Activated T-cell treated with anti-CD3 and anti-CD28 coated beads, Interleukin-2, amount 50 U/mL, for 4 hours (primary cell): ENCODE data around the gene CDK17. TPM values are rescaled to one million over a fixed set of nuclear protein-coding genes. Genes with fewer than 3 reads are reported as not detected.
"Not testable (repeated sequence)": the region's sequence is repeated elsewhere in the genome, so short reads cannot be mapped to it uniquely, and the experiment has no call there.

ENCODE experiments used
- ATAC-seq, 2 donors: fragments of 200-7000 bp; cut with Tn5 transposase; one replicate each; pipeline ENCODE4 v1.10.0; 2021
- DNase-seq: peaks from one replicate; pipeline ENCODE4 v3.0.0-alpha.2; 2020
- H3K27me3 Mint-ChIP-seq: one replicate; pipeline ENCODE4 v1.8.0; 2021; ENCODE audit warnings: low read depth, mixed read lengths
- H3K36me3 Mint-ChIP-seq: one replicate; pipeline ENCODE4 v1.8.0; 2022; ENCODE audit warnings: mixed read lengths; ENCODE audit not compliant: insufficient read depth
- H3K4me1 Mint-ChIP-seq: one replicate; pipeline ENCODE4 v1.8.0; 2021; ENCODE audit warnings: low read depth, mixed read lengths
- H3K4me3 Mint-ChIP-seq: one replicate; pipeline ENCODE4 v1.8.0; 2021; ENCODE audit warnings: mild to moderate bottlenecking, moderate library complexity, mixed read lengths
- H3K9me3 Mint-ChIP-seq: one replicate; pipeline ENCODE4 v1.8.0; 2021; ENCODE audit warnings: mixed read lengths
- total RNA-seq, 3 donors: library from RNA; stranded (reverse); gene quantifications; one replicate each; pipeline ENCODE4 v1.2.1, GENCODE V29; 2021

CDK17 gene
- total RNA-seq, 3 donors from 2014 or later, result 29.9 to 37.4 (median 35.8) TPM

GRCh38 chr12:96407429-96408097 is 7.3 kb upstream of the CDK17 start:
- ATAC-seq, H3K4me1 Mint-ChIP-seq, H3K27me3 Mint-ChIP-seq: not testable (repeated sequence)

GRCh38 chr12:96404696-96405095 is 4.5 kb upstream of the CDK17 start:
- Mint-ChIP-seq H3K36me3 (no peaks in the 10 kb centered on the region), H3K9me3 (no peaks in the 10 kb centered on the region), H3K4me1 (peaks cover 8% of the 10 kb centered on the region), H3K27me3 (no peaks in the 10 kb centered on the region), H3K4me3 (no peak overlapping the region)
- ATAC-seq (no peak), DNase-seq (no peak)

More at GRCh38 chr12:96407429-96408097, 7.3 kb upstream of the CDK17 start:
- DNase-seq, H3K9me3 Mint-ChIP-seq, H3K36me3 Mint-ChIP-seq, H3K4me3 Mint-ChIP-seq: not testable (repeated sequence)

DNA sequence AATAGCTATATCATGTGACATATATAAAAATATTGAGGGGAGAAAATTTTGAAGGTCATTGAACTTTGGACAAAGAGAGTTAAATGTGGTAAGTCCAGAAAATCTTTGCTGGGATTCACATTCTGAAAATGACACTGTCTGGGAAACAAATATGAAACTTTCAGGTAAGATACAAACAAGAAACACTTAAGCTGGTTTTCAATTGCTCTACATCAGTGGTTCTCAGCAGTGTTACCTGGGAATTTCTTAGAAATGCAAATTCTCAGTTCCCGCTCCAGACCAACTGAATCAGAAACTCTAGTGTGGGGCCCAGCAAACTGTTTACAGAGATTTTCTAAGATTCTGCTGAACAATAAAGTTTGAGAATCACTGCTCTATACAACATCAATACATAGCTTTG is 3.6 kb upstream of the CDK17 start:
- H3K4me3 Mint-ChIP-seq, result no peak overlapping the region
- DNase-seq, result no peak
- no peaks in the 10 kb centered on the region for H3K9me3 Mint-ChIP-seq
- peaks cover 8% of the 10 kb centered on the region for H3K4me1 Mint-ChIP-seq
- no peaks in the 10 kb centered on the region for H3K36me3 Mint-ChIP-seq
- ATAC-seq, result no peak
- H3K27me3 Mint-ChIP-seq, result no peaks in the 10 kb centered on the region

GRCh38 chr12:96402522-96402921 is 2.3 kb upstream of the CDK17 start:
- peaks cover 20% of the 10 kb centered on the region for H3K4me1 Mint-ChIP-seq
- not testable (repeated sequence) for H3K27me3 Mint-ChIP-seq, H3K4me3 Mint-ChIP-seq, H3K9me3 Mint-ChIP-seq, H3K36me3 Mint-ChIP-seq, ATAC-seq, DNase-seq

DNA sequence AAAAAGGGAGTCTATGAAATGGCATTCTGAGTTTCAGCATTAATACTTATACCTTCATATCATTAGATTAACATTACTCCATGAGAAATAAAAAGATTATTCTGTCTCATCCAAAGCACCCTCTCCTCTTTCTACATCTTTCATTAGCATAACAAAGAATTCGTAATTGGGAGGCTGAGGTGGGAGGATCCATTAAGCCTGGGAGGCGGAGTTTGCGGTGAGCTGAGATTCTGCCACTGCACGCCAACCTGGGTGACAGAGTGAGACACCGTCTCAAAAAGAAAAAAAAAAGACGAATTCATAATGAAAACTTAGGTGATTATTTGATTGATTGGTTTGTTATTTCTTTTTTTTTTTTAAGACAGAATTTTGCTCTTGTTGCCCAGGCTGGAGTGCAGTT is 1.8 kb upstream of the CDK17 start:
- Mint-ChIP-seq H3K4me1 (peaks cover 24% of the 10 kb centered on the region), H3K27me3 (no peaks in the 10 kb centered on the region), H3K4me3 (peak overlapping the region; percentile 87), H3K36me3 (no peaks in the 10 kb centered on the region), H3K9me3 (no peaks in the 10 kb centered on the region)
- no peak for DNase-seq
- no peak for ATAC-seq

DNA sequence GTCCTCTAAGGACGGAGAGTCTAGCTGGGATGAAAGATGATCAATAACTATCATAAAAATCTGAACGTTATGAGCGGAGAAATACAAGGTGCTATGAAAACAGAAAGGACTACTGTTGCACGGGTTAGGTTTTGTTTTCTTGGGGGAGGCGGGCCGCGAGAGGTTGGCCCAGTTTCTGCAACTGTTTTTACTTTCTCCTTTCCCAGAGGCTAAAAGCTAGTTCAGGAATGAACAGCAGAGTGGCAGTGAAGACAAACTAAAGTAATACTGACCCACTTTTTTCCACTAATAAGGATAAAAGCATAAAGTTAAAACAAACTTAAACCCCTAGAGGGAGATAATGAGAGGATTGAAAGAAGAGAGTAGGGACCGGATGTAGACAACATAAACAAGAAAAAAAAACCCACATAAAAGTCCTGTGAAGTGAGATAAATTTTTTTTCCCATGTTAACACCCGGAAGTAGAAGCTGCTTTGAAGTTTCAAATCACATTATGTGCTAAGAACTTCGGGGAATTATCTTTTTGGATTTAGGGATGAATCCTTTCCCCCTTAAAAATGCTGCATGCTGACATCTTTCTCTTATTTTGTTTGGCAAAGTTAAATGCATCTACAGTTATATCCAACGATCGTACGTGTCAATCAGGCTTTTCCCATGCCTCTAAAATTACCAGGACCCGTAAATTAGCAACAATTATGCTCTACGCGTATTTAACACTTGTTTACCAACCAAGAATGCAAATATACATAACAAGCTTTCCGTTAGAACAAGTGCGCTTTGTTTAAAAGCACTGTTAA is 1.0 kb upstream of the CDK17 start:
- Mint-ChIP-seq H3K4me3 (peak overlapping the region; percentile 87), H3K36me3 (no peaks in the 10 kb centered on the region), H3K27me3 (no peaks in the 10 kb centered on the region), H3K4me1 (peaks cover 32% of the 10 kb centered on the region), H3K9me3 (no peaks in the 10 kb centered on the region)
- DNase-seq (no peak), ATAC-seq (peak; percentile 3 to 10)

DNA sequence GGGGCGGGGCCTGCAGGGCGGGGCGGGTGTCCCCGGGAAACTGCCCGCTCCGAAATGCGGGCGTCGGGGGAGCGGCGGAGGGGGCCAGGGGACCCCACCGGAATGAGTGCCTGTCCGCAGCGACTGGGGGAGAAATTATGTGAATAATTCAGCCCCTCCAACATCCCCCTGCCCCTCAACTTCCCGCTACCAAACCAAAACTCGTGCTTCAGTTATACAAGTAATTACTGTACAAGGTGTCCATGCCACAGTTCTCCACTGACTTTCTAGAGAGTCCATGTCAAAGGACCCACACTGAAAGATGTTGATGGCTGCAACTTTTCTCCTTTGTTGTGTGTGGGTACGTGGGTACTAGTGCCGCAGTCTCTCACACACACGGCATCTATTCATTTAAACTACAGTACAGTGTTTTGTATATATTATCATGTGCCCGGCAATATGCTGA is 414 bp upstream of the CDK17 start:
- peaks cover 38% of the 10 kb centered on the region for H3K4me1 Mint-ChIP-seq
- no peak for DNase-seq
- H3K9me3 Mint-ChIP-seq, result no peaks in the 10 kb centered on the region
- H3K27me3 Mint-ChIP-seq, result no peaks in the 10 kb centered on the region
- peak overlapping the region; percentile 87 for H3K4me3 Mint-ChIP-seq
- no peaks in the 10 kb centered on the region for H3K36me3 Mint-ChIP-seq
- peak; percentile 5 to 7 for ATAC-seq

DNA sequence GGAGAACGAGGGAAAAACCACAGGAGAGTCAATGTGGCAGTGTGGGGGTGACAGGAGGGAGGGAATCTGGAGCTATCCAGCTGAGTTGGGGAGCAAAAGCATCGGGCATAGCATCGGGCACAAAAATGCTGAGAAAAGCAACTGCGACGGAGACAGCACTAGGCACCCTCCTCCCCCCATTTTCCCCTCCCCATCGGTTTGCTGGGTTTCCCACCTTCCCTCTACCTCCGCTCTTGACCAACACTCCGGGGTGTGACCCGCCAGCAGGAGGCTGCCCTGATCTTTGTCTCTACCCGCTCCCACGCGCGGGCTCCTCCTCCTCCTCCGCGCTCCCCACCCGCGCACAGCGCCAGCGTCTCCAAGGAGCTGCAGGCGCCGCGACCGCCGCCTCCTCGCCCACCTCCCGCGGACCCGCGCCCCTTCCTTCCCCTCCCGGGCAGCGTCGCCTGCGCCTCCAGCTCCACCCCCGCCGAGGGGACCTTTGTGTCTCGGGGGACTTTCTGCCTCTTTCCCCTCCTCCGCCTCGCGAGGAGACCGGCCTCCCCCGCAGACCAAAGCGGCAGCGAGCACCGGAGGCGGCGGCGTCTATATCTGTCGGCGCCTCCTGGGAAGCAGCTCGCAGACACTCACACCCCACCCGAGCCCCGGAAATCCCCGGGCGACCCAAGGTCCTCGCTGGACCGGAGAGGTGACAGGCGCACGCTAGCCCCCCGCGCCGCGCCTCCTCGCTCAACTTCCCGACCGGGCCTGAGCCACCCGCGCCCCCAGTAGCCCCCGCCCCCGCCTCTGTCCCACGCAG is 920 bp downstream of the CDK17 start:
- Mint-ChIP-seq H3K9me3 (no peaks in the 10 kb centered on the region), H3K27me3 (no peaks in the 10 kb centered on the region), H3K4me3 (peak overlapping the region; percentile 89), H3K36me3 (no peaks in the 10 kb centered on the region), H3K4me1 (peaks cover 47% of the 10 kb centered on the region)
- peak; percentile 53 to 55 for ATAC-seq
- peak; percentile 78 for DNase-seq

GRCh38 chr12:96398424-96399119 is 1.7 kb downstream of the CDK17 start:
- Mint-ChIP-seq H3K4me3 (peak overlapping the region; percentile 89), H3K36me3 (no peaks in the 10 kb centered on the region), H3K27me3 (no peaks in the 10 kb centered on the region), H3K9me3 (no peaks in the 10 kb centered on the region), H3K4me1 (peaks cover 48% of the 10 kb centered on the region)
- ATAC-seq, result no peak
- DNase-seq, result no peak

GRCh38 chr12:96397756-96398423 is 2.3 kb downstream of the CDK17 start:
- peak overlapping the region; percentile 89 for H3K4me3 Mint-ChIP-seq
- peaks cover 51% of the 10 kb centered on the region for H3K4me1 Mint-ChIP-seq

DNA sequence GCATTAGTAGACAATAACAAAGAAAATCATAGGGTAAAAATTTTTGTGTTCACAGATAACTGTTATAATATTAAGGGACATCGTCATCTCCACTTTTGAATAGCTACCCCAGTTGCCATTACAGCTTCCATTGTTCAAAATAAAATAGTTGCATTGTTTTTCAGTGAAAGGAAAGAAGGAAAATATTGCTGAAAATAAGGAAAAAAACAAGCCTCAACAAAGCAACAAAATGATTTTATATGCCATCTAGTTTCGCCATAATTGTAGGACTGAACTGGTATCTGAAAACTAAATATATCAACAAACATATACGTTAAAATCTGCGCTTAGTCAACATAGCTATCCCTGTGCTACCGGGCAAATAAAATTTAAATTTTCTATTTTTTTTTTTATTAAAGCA is 3.3 kb downstream of the CDK17 start:
- Mint-ChIP-seq H3K9me3 (no peaks in the 10 kb centered on the region), H3K36me3 (no peaks in the 10 kb centered on the region), H3K4me3 (peak overlapping the region; percentile 19), H3K4me1 (peaks cover 55% of the 10 kb centered on the region), H3K27me3 (no peaks in the 10 kb centered on the region)
- no peak for ATAC-seq
- DNase-seq, result no peak

More at GRCh38 chr12:96397756-96398423, 2.3 kb downstream of the CDK17 start:
- no peak for DNase-seq
- no peaks in the 10 kb centered on the region for H3K27me3 Mint-ChIP-seq
- ATAC-seq, result no peak
- H3K9me3 Mint-ChIP-seq, result no peaks in the 10 kb centered on the region
- no peaks in the 10 kb centered on the region for H3K36me3 Mint-ChIP-seq

DNA sequence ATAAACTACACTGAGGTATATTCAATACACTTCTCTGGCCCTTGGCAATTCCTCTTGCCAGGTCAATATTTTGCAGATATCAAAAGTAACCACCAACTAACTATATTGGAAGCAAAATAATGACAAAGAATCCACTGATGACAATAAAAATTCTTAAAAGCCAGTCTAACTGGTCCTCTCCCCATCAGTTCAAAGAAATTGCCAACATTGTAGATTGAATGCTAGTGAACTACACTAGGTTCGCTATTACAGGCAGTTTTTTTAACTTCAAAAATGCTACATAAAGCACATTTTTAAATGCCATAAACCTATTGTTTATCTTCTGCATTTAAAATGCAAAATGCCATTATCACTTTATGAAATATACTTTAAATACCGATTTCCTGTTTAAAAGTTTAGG is 4.0 kb downstream of the CDK17 start:
- no peak overlapping the region for H3K4me3 Mint-ChIP-seq

GRCh38 chr12:96395236-96395635 is 5.0 kb downstream of the CDK17 start:
- Mint-ChIP-seq H3K9me3 (no peaks in the 10 kb centered on the region), H3K4me3 (no peak overlapping the region), H3K4me1 (peaks cover 54% of the 10 kb centered on the region), H3K27me3 (no peaks in the 10 kb centered on the region), H3K36me3 (peaks cover 3% of the 10 kb centered on the region)
- ATAC-seq (no peak), DNase-seq (no peak)

More for the DNA sequence above, 4.0 kb downstream of the CDK17 start:
- Mint-ChIP-seq H3K9me3 (no peaks in the 10 kb centered on the region), H3K36me3 (peaks cover 3% of the 10 kb centered on the region), H3K27me3 (no peaks in the 10 kb centered on the region), H3K4me1 (peaks cover 54% of the 10 kb centered on the region)
- no peak for ATAC-seq
- no peak for DNase-seq
